Pancreas (tissue), 10 donors: ENCODE measurements around the gene ALOXE3. TPM values are rescaled to one million over a fixed set of nuclear protein-coding genes. Genes with fewer than 3 reads are reported as not detected.

Experiments
- ATAC-seq, 4 donors: fragments of 200-7000 bp; cut with Tn5 transposase; one replicate each; pipeline versions ENCODE4 v1.8.0 to v1.9.1; 2020; ENCODE audit warnings: mild to moderate bottlenecking in 4 of 4, moderate library complexity in 4 of 4
- DNase-seq, 6 donors: peaks; one replicate each; pipeline ENCODE4 v3.0.0-alpha.2; 2020
- FAIRE-seq: peaks from 2 replicates; lab custom pipeline; 2012; peaks lifted over from hg19 to GRCh38; lab: Jason Lieb, UNC
- H3K27ac ChIP-seq, 4 donors: fragments of 200-600 bp; sonication (generic); 1 replicate in 3 of 4; 2 replicates in 1 of 4; pipeline versions ENCODE4 v1.5.0 to v1.8.0; 2020
- H3K27me3 ChIP-seq, 4 donors: fragments of 200-600 bp; one replicate each; pipeline ENCODE4 v1.8.0; 2021
- H3K36me3 ChIP-seq, 3 donors: fragments of 200-600 bp; sonication (generic) in 1 of 3; one replicate each; pipeline versions ENCODE4 v1.5.0 to v1.8.0; 2020 to 2021
- H3K4me1 ChIP-seq, 3 donors: fragments of 200-600 bp; one replicate each; pipeline ENCODE4 v1.8.0; 2021
- H3K4me3 ChIP-seq, 4 donors: fragments of 200-600 bp; sonication (generic) in 2 of 4; one replicate each; pipeline versions ENCODE4 v1.5.0 to v1.8.0; 2020 to 2021
- H3K9me3 ChIP-seq, 4 donors: fragments of 200-600 bp; one replicate each; pipeline ENCODE4 v1.8.0; 2021
- CTCF ChIP-seq, 4 donors: fragments of 200-600 bp; sonication (generic) in 3 of 4; IDR thresholded peaks; one replicate each; pipeline versions ENCODE4 v1.5.0 to v1.8.0; 2021; ENCODE audit warnings: antibody characterized with exemption in 4 of 4
- WGBS, 2 donors: extraction: QIAGEN DNeasy Blood & Tissue Kit; methylation state at CpG; one replicate each; pipeline ENCODE4 v1.1.7; 2013; 5-methylcytosine and 5-hydroxymethylcytosine counted together
- intact Hi-C, 3 donors: fragments of 100-400 bp; cut with DNase I; formaldehyde crosslinking; loops; one replicate each; pipeline versions ENCODE4 v1.11.1 to v1.14.2; 2022
- polyA plus RNA-seq, 2 donors: library from polyadenylated mRNA; stranded (reverse); fragments of 200-250 nt; gene quantifications; one replicate each; pipeline ENCODE4 v1.2.3, GENCODE V29; 2013
- total RNA-seq, 6 donors: library from RNA; stranded (reverse); fragmentation: NEBNext Ultra II Directional in 4 of 6; extraction: Animal tissue kit (Norgen Biotek cat#: 25700) in 4 of 6; gene quantifications; one replicate each; pipeline versions ENCODE4 v1.2.1 to v1.2.4, GENCODE V29; 2021 to 2023
- donor health status: healthy with polysubstance abuse.
- donor health status: DM: no; HTN: no; CAD: no; lungs with moderate emphysema.
- donor health status: DM: no; HTN: no; CAD: no.
- donor health status: control.
- donor health status: control.
- donor health status: Bipolar disorder and iron deficiency.
- donor health status: DM: yes; HTN: yes; CAD: no.
- donor health status: DM: no; HTN: no; CAD: no.
- donor health status: DM: no; HTN: no; CAD: no.
- donor health status: DM: yes; HTN: yes; CAD: no.

The ALOXE3 gene
- total and polyA plus RNA-seq, 8 donors = 0.35 TPM; not detected in 7

- peak in 3 of 6 donors; percentile 30 to 60 (median 52) for DNase-seq
- no peak for FAIRE-seq
- WGBS, 2 donors = 5% methylated on average over 14 of the region's 14 CpGs
- intact Hi-C loops = no loop called here
- H3K27ac ChIP-seq = peak overlapping the region; percentile 96 to 100 (median 99)
- peaks cover 11 to 36% (median 13%) of the 10 kb centered on the region in 3 donors for H3K4me1 ChIP-seq
- H3K36me3 ChIP-seq = peaks cover 0 to 9% (median 0%) of the 10 kb centered on the region in 3 donors
- no peak for TF ChIP-seq CTCF (IDR thresholded peaks at IDR 0.05)
- no peak for ATAC-seq
- H3K27me3 ChIP-seq = no peaks in the 10 kb centered on the region
- peak overlapping the region; percentile 27 to 81 (median 64) for H3K4me3 ChIP-seq
- H3K9me3 ChIP-seq = no peaks in the 10 kb centered on the region
These were observed 37.1 kb upstream of the ALOXE3 start for GRCh38 chr17:8155231-8155995.

- TF ChIP-seq CTCF (IDR thresholded peaks at IDR 0.05) = no peak
- Histone ChIP-seq H3K27ac (peak overlapping the region; percentile 96 to 100 (median 99)), H3K9me3 (no peaks in the 10 kb centered on the region), H3K4me3 (peak overlapping the region in 3 of 4 donors; percentile 62 to 81 (median 65)), H3K27me3 (no peaks in the 10 kb centered on the region), H3K36me3 (peaks cover 0 to 16% (median 4%) of the 10 kb centered on the region in 3 donors), H3K4me1 (peaks cover 11 to 38% (median 13%) of the 10 kb centered on the region in 3 donors)
- intact Hi-C loops = no loop called here
- no peak for ATAC-seq
- DNase-seq = peak in 1 of 6 donors; percentile 42
- no peak for FAIRE-seq
- 17 to 21% methylated on average over 11 of the region's 11 CpGs for WGBS, 2 donors
These were observed 36.4 kb upstream of the ALOXE3 start for GRCh38 chr17:8154608-8155155.

- Histone ChIP-seq H3K36me3 (peaks cover 0 to 22% (median 10%) of the 10 kb centered on the region in 3 donors), H3K27me3 (no peaks in the 10 kb centered on the region), H3K4me3 (peak overlapping the region in 3 of 4 donors; percentile 62 to 81 (median 65)), H3K4me1 (peaks cover 11 to 36% (median 13%) of the 10 kb centered on the region in 3 donors), H3K27ac (peak overlapping the region; percentile 96 to 100 (median 99)), H3K9me3 (no peaks in the 10 kb centered on the region)
- no peak for TF ChIP-seq CTCF (IDR thresholded peaks at IDR 0.05)
- FAIRE-seq (peak; percentile 93), ATAC-seq (peak; percentile 49 to 57 (median 56)), DNase-seq (peak; percentile 98 to 100 (median 100))
- WGBS, 2 donors = 1 to 2% methylated on average over 22 of the region's 22 CpGs
- intact Hi-C loops = no loop called here
These were observed 35.8 kb upstream of the ALOXE3 start for GRCh38 chr17:8153957-8154607.

- WGBS, 2 donors = 2 to 4% methylated on average over 13 of the region's 13 CpGs
- DNase-seq = peak in 5 of 6 donors; percentile 82 to 93 (median 90)
- Histone ChIP-seq H3K9me3 (no peaks in the 10 kb centered on the region), H3K4me3 (peak overlapping the region in 2 of 4 donors; percentile 62 to 65), H3K4me1 (peaks cover 11 to 34% (median 13%) of the 10 kb centered on the region in 3 donors), H3K36me3 (peaks cover 0 to 27% (median 13%) of the 10 kb centered on the region in 3 donors), H3K27me3 (no peaks in the 10 kb centered on the region), H3K27ac (peak overlapping the region; percentile 96 to 100 (median 99))
- ATAC-seq = peak; percentile 35 to 57 (median 49)
- intact Hi-C loops = no loop called here
- no peak for TF ChIP-seq CTCF (IDR thresholded peaks at IDR 0.05)
- FAIRE-seq = peak; percentile 34
These were observed 35.2 kb upstream of the ALOXE3 start for GRCh38 chr17:8153525-8153956.
